ENCODE results near the gene F2R.

- TF ChIP-seq POLR2A (IDR thresholded peaks at IDR 0.05) (no peak), EP300 (IDR thresholded peaks at IDR 0.05) (no peak)
- TF ChIP-seq, protein P1, sequence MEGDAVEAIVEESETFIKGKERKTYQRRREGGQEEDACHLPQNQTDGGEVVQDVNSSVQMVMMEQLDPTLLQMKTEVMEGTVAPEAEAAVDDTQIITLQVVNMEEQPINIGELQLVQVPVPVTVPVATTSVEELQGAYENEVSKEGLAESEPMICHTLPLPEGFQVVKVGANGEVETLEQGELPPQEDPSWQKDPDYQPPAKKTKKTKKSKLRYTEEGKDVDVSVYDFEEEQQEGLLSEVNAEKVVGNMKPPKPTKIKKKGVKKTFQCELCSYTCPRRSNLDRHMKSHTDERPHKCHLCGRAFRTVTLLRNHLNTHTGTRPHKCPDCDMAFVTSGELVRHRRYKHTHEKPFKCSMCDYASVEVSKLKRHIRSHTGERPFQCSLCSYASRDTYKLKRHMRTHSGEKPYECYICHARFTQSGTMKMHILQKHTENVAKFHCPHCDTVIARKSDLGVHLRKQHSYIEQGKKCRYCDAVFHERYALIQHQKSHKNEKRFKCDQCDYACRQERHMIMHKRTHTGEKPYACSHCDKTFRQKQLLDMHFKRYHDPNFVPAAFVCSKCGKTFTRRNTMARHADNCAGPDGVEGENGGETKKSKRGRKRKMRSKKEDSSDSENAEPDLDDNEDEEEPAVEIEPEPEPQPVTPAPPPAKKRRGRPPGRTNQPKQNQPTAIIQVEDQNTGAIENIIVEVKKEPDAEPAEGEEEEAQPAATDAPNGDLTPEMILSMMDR (IDR thresholded peaks at IDR 0.05): no peak
Observed at GRCh38 chr5:76673125-76673524, 42.8 kb upstream of the F2R start.
